ENCODE results near the gene THSD4.

- TF ChIP-seq EZH2 (IDR thresholded peaks at IDR 0.05; ENCODE audit: borderline replicate concordance, low read length): no peak
- TF ChIP-seq, protein P1, sequence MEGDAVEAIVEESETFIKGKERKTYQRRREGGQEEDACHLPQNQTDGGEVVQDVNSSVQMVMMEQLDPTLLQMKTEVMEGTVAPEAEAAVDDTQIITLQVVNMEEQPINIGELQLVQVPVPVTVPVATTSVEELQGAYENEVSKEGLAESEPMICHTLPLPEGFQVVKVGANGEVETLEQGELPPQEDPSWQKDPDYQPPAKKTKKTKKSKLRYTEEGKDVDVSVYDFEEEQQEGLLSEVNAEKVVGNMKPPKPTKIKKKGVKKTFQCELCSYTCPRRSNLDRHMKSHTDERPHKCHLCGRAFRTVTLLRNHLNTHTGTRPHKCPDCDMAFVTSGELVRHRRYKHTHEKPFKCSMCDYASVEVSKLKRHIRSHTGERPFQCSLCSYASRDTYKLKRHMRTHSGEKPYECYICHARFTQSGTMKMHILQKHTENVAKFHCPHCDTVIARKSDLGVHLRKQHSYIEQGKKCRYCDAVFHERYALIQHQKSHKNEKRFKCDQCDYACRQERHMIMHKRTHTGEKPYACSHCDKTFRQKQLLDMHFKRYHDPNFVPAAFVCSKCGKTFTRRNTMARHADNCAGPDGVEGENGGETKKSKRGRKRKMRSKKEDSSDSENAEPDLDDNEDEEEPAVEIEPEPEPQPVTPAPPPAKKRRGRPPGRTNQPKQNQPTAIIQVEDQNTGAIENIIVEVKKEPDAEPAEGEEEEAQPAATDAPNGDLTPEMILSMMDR (IDR thresholded peaks at IDR 0.05; ENCODE audit: low read length): no peak
Observed at GRCh38 chr15:71494563-71495397, 379.5 kb downstream of the THSD4 start.
